HEK293 (cell line): Measurements from ENCODE around the gene KIF2C.

Experiments
- CTCF ChIA-PET: fragments of 350-600 bp; formaldehyde crosslinking; extraction: SDS; loops from one replicate; lab custom pipeline; 2021; ENCODE audit warnings: antibody characterized with exemption; lab: Yijun Ruan, JAX
- POLR2A ChIA-PET: fragments of 300-600 bp; formaldehyde crosslinking; extraction: SDS; loops from one replicate; lab custom pipeline; 2020; ENCODE audit warnings: antibody characterized with exemption, inconsistent platforms; lab: Yijun Ruan, JAX
- H3K27ac ChIP-seq: fragments of 200-500 bp; sonication (Bioruptor generic); 2 replicates; pipeline ENCODE4 v1.5.1; 2014; ENCODE audit warnings: low read depth, low read length, control low read depth, inconsistent platforms; ENCODE audit errors: extremely low read depth
- H3K36me3 ChIP-seq, 2 experiments: fragments of 200-500 bp in 1 of 2; sonication (Bioruptor generic) in 1 of 2; 1 replicate in 1 of 2; 2 replicates in 1 of 2; pipeline ENCODE4 v1.5.1; 2014 to 2017; ENCODE audit warnings: inconsistent platforms in 2 of 2, low read length in 2 of 2; ENCODE audit not compliant: control insufficient read depth in 2 of 2, insufficient read depth in 1 of 2
- H3K4me1 ChIP-seq: fragments of 200-500 bp; sonication (Bioruptor generic); 2 replicates; pipeline ENCODE4 v1.5.1; 2014; ENCODE audit warnings: mild to moderate bottlenecking, low read length, inconsistent platforms; ENCODE audit not compliant: control insufficient read depth, insufficient read depth
- H3K4me3 ChIP-seq: 2 replicates; pipeline ENCODE4 v1.5.1; 2011; ENCODE audit warnings: low read depth, mild to moderate bottlenecking, control low read depth, low read length, moderate library complexity
- H3K9me3 ChIP-seq: fragments of 200-500 bp; sonication (Bioruptor generic); 2 replicates; pipeline ENCODE4 v1.5.1; 2014; ENCODE audit warnings: low read depth, low read length, inconsistent platforms; ENCODE audit not compliant: control insufficient read depth, insufficient read depth
- EGR2 ChIP-seq: fragments of 450-650 bp; formaldehyde crosslinking; IDR thresholded peaks from 2 replicates; pipeline ENCODE4 v1.5.1; 2016; ENCODE audit warnings: low read depth, missing biosample characterization, missing genetic modification characterization
- GLIS2 ChIP-seq: fragments of 450-650 bp; formaldehyde crosslinking; IDR thresholded peaks from 2 replicates; pipeline ENCODE4 v1.5.1; 2016; ENCODE audit warnings: missing biosample characterization, missing genetic modification characterization
- HIC1 ChIP-seq: fragments of 450-650 bp; formaldehyde crosslinking; IDR thresholded peaks from 2 replicates; pipeline ENCODE4 v1.5.1; 2016; ENCODE audit warnings: missing biosample characterization, missing genetic modification characterization
- MZF1 ChIP-seq: fragments of 450-650 bp; formaldehyde crosslinking; IDR thresholded peaks from 2 replicates; pipeline ENCODE4 v1.5.1; 2017; ENCODE audit warnings: missing biosample characterization, missing genetic modification characterization, borderline replicate concordance
- SETDB1 ChIP-seq: IDR thresholded peaks from one replicate; pipeline ENCODE4 v1.6.1; 2017; ENCODE audit warnings: mild to moderate bottlenecking, low read length, moderate library complexity, mixed read lengths; ENCODE audit not compliant: insufficient read length
- SP2 ChIP-seq: fragments of 450-650 bp; formaldehyde crosslinking; IDR thresholded peaks from 2 replicates; pipeline ENCODE4 v1.5.1; 2016; ENCODE audit warnings: missing biosample characterization, missing genetic modification characterization
- SP7 ChIP-seq: fragments of 450-650 bp; formaldehyde crosslinking; IDR thresholded peaks from 2 replicates; pipeline ENCODE4 v1.5.1; 2016; ENCODE audit warnings: missing biosample characterization, missing genetic modification characterization
- TCF7L2 ChIP-seq: IDR thresholded peaks from 2 replicates; pipeline ENCODE4 v1.6.1; 2011; ENCODE audit warnings: low read depth, mild to moderate bottlenecking, inconsistent platforms, low read length, moderate library complexity, borderline replicate concordance
- TRIM28 ChIP-seq: IDR thresholded peaks from 2 replicates; pipeline ENCODE4 v1.6.1; 2011; ENCODE audit warnings: low read length, control low read depth, borderline replicate concordance
- ZBTB7A ChIP-seq: fragments of 450-650 bp; formaldehyde crosslinking; IDR thresholded peaks from 2 replicates; pipeline ENCODE4 v1.5.1; 2016; ENCODE audit warnings: low read depth, missing biosample characterization, missing genetic modification characterization
- ZBTB8A ChIP-seq: fragments of 450-650 bp; formaldehyde crosslinking; IDR thresholded peaks from 2 replicates; pipeline ENCODE4 v1.5.1; 2016; ENCODE audit warnings: missing biosample characterization, missing genetic modification characterization
- ZNF16 ChIP-seq: fragments of 450-650 bp; formaldehyde crosslinking; IDR thresholded peaks from 2 replicates; pipeline ENCODE4 v1.5.1; 2016; ENCODE audit warnings: low read depth, missing biosample characterization, missing genetic modification characterization
- ZNF2 ChIP-seq: fragments of 450-650 bp; formaldehyde crosslinking; IDR thresholded peaks from 2 replicates; pipeline ENCODE4 v1.5.1; 2016; ENCODE audit warnings: missing biosample characterization, missing genetic modification characterization
- ZNF362 ChIP-seq: fragments of 450-650 bp; formaldehyde crosslinking; IDR thresholded peaks from 2 replicates; pipeline ENCODE4 v1.5.1; 2016; ENCODE audit warnings: missing biosample characterization, missing genetic modification characterization
- ZNF404 ChIP-seq: fragments of 450-650 bp; formaldehyde crosslinking; IDR thresholded peaks from 2 replicates; pipeline ENCODE4 v1.5.1; 2017; ENCODE audit warnings: missing biosample characterization, missing genetic modification characterization
- ZNF558 ChIP-seq: fragments of 450-650 bp; formaldehyde crosslinking; IDR thresholded peaks from 2 replicates; pipeline ENCODE4 v1.5.1; 2016; ENCODE audit warnings: missing biosample characterization, missing genetic modification characterization
- ZNF621 ChIP-seq: fragments of 450-650 bp; formaldehyde crosslinking; IDR thresholded peaks from 2 replicates; pipeline ENCODE4 v1.5.1; 2017; ENCODE audit warnings: missing biosample characterization, missing genetic modification characterization
- ZNF645 ChIP-seq: fragments of 450-650 bp; formaldehyde crosslinking; IDR thresholded peaks from 2 replicates; pipeline ENCODE4; 2016; ENCODE audit warnings: missing biosample characterization, missing genetic modification characterization
- ZNF658 ChIP-seq: fragments of 450-650 bp; formaldehyde crosslinking; IDR thresholded peaks from 2 replicates; pipeline ENCODE4; 2016; ENCODE audit warnings: missing biosample characterization, missing genetic modification characterization
- ZNF776 ChIP-seq: fragments of 450-650 bp; formaldehyde crosslinking; IDR thresholded peaks from 2 replicates; pipeline ENCODE4 v1.5.0; 2017; ENCODE audit warnings: missing biosample characterization, missing genetic modification characterization, borderline replicate concordance
- ZSCAN30 ChIP-seq: fragments of 450-650 bp; IDR thresholded peaks from 2 replicates; pipeline ENCODE4 v1.5.1; 2018; ENCODE audit warnings: missing biosample characterization, mild to moderate bottlenecking, missing genetic modification characterization, moderate library complexity
- TF ChIP-seq, protein P1 (sequence below): sonication (generic); formaldehyde crosslinking; IDR thresholded peaks from 2 replicates; pipeline ENCODE4 v1.8.1; 2022; ENCODE audit warnings: mild to moderate bottlenecking, moderate library complexity, missing genetic modification reagents

Gene KIF2C

DNA sequence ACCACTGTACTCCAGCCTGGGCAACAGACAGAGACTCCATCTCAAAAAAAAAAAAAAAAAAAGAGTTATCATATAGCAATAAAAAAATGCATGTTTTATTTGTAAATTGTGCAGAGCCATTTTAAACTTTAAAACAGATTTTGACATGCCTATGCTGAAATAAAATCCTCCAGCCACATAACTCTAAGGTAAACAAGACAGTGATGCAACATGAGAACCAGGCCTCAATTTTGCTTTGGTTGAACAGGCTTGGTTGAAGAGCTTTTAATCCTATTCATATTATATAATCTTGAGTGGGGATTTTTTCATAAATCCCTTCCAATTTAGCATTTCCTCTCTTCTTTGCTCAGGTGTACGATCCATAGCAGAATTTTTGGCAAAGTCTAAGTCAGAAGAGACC lies 39.1 kb upstream of the KIF2C start:
- ChIA-PET CTCF (interaction anchor here (0.7 to 1.4 kb wide), 2 partner anchors 14 to 30 kb away, joined by 3 to 4 read pairs; partner anchors contain the start of gene RNU5D-1), POLR2A (interaction anchor here (2.8 kb wide), 1 partner anchor 21 kb away, joined by 11 read pairs; no protein-coding TSS in a partner anchor)
- Histone ChIP-seq H3K27ac (no peak overlapping the region), H3K4me1 (0 out of 2 replicates have a peak, but pooled peaks cover 2% of the 10 kb centered on the region), H3K9me3 (no peaks in the 10 kb centered on the region), H3K4me3 (no peak overlapping the region), H3K36me3 (no peaks in the 10 kb centered on the region)
- no peak for TF ChIP-seq EGR2 (tag by site-specific recombination)
- no peak for TF ChIP-seq SETDB1
- no peak for TF ChIP-seq ZSCAN30 (tag by site-specific recombination)
- no peak for TF ChIP-seq ZNF404 (tag by site-specific recombination)
- peak; percentile 40; the same call in 1 of the 2 replicates for TF ChIP-seq MZF1 (tag by site-specific recombination)

DNA sequence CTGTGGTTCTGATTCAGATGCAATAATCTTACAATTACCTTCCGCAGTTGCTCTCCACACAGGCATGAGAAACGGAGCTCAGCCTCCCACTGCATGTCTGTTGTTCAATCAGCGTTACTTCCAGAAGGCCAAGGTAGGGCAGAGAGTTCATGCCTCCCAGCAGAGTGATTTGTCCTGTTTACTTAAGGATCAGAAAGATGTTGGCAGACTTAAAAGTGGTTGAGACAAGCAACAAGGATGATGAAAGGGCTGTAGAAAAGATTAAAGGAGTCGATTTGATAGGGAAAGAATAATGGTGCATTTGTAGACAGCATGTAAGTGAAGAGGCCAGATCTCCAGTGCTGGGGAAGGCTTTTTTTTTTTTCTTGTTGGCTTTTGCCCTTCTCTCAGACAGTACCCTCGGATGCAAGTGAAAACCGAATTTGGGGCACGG lies 38.5 kb upstream of the KIF2C start:
- Histone ChIP-seq H3K36me3 (no peaks in the 10 kb centered on the region), H3K4me1 (0 out of 2 replicates have a peak, but pooled peaks cover 2% of the 10 kb centered on the region), H3K27ac (no peak overlapping the region), H3K4me3 (no peak overlapping the region), H3K9me3 (no peaks in the 10 kb centered on the region)
- TF ChIP-seq ZNF645 (tag by site-specific recombination): no peak
- no peak for TF ChIP-seq ZNF776 (tag by site-specific recombination)
- peak; percentile 71; the same call in 1 of the 2 replicates for TF ChIP-seq TCF7L2
- peak; percentile 61; the same call in 1 of the 2 replicates for TF ChIP-seq TRIM28
- POLR2A ChIA-PET: interaction anchor here (2.8 kb wide), 1 partner anchor 20 kb away, joined by 11 read pairs; no protein-coding TSS in a partner anchor
- CTCF ChIA-PET: interaction anchor here (1.0 to 1.4 kb wide), 2 partner anchors 13 to 434 kb away, joined by 3 read pairs; no protein-coding TSS in a partner anchor

DNA sequence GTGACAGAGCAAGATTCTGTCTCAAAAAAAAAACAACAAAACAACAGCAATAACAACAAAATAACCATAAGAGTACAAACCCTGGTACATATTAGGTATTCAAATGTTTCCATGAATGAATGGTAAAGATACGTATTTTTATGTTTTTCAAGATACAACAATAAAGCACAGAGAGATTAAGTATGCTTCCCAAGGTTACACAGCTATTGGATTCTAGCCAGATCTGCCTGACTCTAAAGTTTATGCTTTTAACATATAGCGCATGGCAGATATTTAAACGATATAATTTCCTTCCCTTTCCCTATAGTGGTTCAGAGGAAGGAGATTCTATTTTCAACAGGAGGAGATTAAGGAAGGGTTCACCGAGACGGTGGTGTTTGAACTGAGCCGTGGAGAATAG lies 34.2 kb upstream of the KIF2C start:
- H3K4me3 ChIP-seq: no peak overlapping the region
- ChIA-PET CTCF (interaction anchor here (0.6 to 1.4 kb wide), 2 partner anchors 9 to 1290 kb away, joined by 3 to 9 read pairs; no protein-coding TSS in a partner anchor), POLR2A (interaction anchor here (0.7 to 1.6 kb wide), 3 partner anchors 16 to 313 kb away, joined by 3 to 5 read pairs (median 5); no protein-coding TSS in a partner anchor)
- H3K4me1 ChIP-seq: 0 out of 2 replicates have a peak, but pooled peaks cover 2% of the 10 kb centered on the region
- no peak for TF ChIP-seq ZBTB8A (tag by site-specific recombination)
- TF ChIP-seq ZNF2: no peak
- H3K36me3 ChIP-seq: no peaks in the 10 kb centered on the region
- H3K27ac ChIP-seq: no peak overlapping the region
- H3K9me3 ChIP-seq: no peaks in the 10 kb centered on the region

DNA sequence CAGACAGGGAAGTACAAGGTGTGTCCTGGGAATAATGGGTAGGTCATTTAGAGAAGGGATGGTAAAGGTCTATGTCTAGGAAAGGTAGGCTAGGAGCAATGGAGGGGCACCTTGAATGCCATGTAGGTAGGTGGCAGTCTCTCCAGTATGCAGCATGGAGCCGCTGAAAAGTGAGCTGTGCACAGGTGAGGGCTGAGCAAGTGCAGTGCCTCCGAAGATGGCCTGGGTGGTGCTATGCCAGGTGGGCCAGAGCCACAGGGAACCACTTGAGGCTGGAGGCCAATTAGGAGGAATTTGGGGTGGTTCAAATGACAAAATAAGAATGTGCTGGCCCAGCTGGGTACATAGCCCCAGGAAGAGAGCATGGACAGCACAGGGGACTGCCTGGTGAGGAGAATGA lies 33.7 kb upstream of the KIF2C start:
- Histone ChIP-seq H3K4me1 (no peaks in the 10 kb centered on the region), H3K36me3 (no peaks in the 10 kb centered on the region), H3K4me3 (no peak overlapping the region), H3K27ac (no peak overlapping the region), H3K9me3 (no peaks in the 10 kb centered on the region)
- ChIA-PET CTCF (interaction anchor here (0.6 to 1.6 kb wide), 4 partner anchors 8 to 1290 kb away, joined by 3 to 9 read pairs (median 4); no protein-coding TSS in a partner anchor), POLR2A (interaction anchor here (0.7 to 1.6 kb wide), 3 partner anchors 9 to 313 kb away, joined by 3 to 5 read pairs (median 4); no protein-coding TSS in a partner anchor)
- TF ChIP-seq ZBTB7A (tag by site-specific recombination): no peak
- TF ChIP-seq SP2 (tag by site-specific recombination): no peak
- no peak for TF ChIP-seq SP7 (tag by site-specific recombination)
- no peak for TF ChIP-seq ZNF362 (tag by site-specific recombination)
- no peak for TF ChIP-seq GLIS2 (tag by site-specific recombination)
- TF ChIP-seq ZNF16 (tag by site-specific recombination): no peak
- TF ChIP-seq ZNF658: no peak
- TF ChIP-seq ZNF621 (tag by site-specific recombination): no peak
- TF ChIP-seq HIC1 (tag by site-specific recombination): no peak
- TF ChIP-seq ZNF558: no peak
- no peak for TF ChIP-seq ZNF776 (tag by site-specific recombination)
- TF ChIP-seq, protein P1, sequence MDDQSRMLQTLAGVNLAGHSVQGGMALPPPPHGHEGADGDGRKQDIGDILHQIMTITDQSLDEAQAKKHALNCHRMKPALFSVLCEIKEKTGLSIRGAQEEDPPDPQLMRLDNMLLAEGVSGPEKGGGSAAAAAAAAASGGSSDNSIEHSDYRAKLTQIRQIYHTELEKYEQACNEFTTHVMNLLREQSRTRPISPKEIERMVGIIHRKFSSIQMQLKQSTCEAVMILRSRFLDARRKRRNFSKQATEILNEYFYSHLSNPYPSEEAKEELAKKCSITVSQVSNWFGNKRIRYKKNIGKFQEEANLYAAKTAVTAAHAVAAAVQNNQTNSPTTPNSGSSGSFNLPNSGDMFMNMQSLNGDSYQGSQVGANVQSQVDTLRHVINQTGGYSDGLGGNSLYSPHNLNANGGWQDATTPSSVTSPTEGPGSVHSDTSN (CRISPR knock-in tag): no peak
